GM21528 (cell line): Measurements from ENCODE around the gene TNFRSF1B.
A peak's percentile ranks its signal among the peaks of the same experiment; 100 is the strongest.
"Not testable (repeated sequence)": the region's sequence is repeated elsewhere in the genome, so short reads cannot be mapped to it uniquely, and the experiment has no call there.

Source experiments
- ATAC-seq: cut with Tn5 transposase; IDR thresholded peaks from one replicate; pipeline ENCODE4 v1.9.1; 2021; ENCODE audit warnings: mild to moderate bottlenecking, moderate library complexity; ENCODE audit not compliant: unreplicated experiment, low FRiP score

The TNFRSF1B gene

DNA sequence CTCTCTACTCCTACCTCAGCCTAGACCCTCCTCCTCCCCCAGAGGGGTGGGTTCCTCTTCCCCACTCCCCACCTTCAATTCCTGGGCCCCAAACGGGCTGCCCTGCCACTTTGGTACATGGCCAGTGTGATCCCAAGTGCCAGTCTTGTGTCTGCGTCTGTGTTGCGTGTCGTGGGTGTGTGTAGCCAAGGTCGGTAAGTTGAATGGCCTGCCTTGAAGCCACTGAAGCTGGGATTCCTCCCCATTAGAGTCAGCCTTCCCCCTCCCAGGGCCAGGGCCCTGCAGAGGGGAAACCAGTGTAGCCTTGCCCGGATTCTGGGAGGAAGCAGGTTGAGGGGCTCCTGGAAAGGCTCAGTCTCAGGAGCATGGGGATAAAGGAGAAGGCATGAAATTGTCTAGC is 41.5 kb downstream of the TNFRSF1B start:
- no peak for ATAC-seq

DNA sequence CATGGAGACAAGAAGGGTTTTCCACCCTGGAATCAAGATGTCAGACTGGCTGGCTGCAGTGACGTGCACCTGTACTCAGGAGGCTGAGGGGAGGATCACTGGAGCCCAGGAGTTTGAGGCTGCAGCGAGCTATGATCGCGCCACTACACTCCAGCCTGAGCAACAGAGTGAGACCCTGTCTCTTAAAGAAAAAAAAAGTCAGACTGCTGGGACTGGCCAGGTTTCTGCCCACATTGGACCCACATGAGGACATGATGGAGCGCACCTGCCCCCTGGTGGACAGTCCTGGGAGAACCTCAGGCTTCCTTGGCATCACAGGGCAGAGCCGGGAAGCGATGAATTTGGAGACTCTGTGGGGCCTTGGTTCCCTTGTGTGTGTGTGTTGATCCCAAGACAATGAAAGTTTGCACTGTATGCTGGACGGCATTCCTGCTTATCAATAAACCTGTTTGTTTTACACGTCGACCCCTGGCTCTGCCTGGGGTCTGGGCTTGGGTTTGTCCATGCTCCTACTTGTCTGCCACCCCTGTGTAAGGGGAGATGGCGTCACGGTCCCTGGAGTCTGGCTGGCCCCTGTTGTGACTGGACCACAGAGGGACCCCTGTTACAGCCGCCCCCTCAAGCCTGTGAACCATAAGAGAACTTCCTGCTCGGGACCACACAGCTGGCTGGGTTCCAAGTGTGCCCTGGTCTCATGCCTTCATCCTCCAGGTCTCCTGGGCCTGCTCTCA is 42.1 kb downstream of the TNFRSF1B start:
- ATAC-seq: no peak

GRCh38 chr1:12209495-12209832 is 42.7 kb downstream of the TNFRSF1B start:
- ATAC-seq: no peak

GRCh38 chr1:12215118-12215961 is 48.5 kb downstream of the TNFRSF1B start:
- ATAC-seq: no peak

- no peak for ATAC-seq
Observed at GRCh38 chr1:12219800-12220199, 53.0 kb downstream of the TNFRSF1B start.

GRCh38 chr1:12220890-12221289 is 54.1 kb downstream of the TNFRSF1B start:
- no peak for ATAC-seq

- not testable (repeated sequence) for ATAC-seq
Observed at GRCh38 chr1:12222700-12223099, 55.9 kb downstream of the TNFRSF1B start.

DNA sequence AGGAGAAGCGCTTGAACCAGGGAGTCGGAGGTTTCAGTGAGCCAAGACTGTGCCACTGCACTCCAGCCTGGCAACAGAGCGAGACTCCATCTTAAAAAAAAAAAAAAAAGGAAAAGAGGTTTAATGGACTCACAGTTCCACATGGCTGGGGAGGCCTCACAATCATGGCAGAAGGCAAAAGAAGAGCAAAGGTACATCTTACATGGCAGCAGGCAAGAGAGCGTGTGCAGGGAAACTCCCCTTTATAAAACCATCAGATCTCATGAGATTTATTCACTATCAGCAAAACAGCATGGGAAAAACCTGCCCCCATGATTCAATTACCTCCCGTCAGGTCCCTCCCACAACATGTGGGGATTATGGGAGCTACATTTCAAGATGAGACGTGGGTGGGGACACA is 57.3 kb downstream of the TNFRSF1B start:
- ATAC-seq: not testable (repeated sequence)

DNA sequence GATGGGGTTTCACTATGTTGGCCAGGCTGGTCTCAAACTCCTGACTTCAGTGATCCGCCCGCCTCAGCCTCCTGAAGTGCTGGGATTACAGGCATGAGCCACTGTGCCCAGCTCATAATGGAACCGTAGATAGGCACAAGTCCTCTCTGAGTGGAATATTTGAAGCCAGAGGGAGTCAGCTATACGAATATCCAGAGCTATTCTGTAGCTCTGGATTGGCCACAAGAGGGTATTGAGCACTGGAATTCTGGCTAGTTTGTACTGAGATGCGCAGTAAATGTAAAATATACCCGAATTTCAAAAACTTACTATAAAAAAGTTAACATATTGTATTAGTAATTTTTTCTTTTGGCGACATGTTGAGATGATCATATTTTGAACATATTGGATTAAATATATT is 62.2 kb downstream of the TNFRSF1B start:
- no peak for ATAC-seq

- ATAC-seq: no peak
Observed at GRCh38 chr1:12229386-12229834, 62.6 kb downstream of the TNFRSF1B start.

- ATAC-seq: peak; percentile 84
Observed at GRCh38 chr1:12229835-12230548, 63.2 kb downstream of the TNFRSF1B start, which contains the start of gene VPS13D. Gene VPS13D (plus strand): TSS chr1:12230030. CDS start chr1:12234267, 4,237 bp downstream.

DNA sequence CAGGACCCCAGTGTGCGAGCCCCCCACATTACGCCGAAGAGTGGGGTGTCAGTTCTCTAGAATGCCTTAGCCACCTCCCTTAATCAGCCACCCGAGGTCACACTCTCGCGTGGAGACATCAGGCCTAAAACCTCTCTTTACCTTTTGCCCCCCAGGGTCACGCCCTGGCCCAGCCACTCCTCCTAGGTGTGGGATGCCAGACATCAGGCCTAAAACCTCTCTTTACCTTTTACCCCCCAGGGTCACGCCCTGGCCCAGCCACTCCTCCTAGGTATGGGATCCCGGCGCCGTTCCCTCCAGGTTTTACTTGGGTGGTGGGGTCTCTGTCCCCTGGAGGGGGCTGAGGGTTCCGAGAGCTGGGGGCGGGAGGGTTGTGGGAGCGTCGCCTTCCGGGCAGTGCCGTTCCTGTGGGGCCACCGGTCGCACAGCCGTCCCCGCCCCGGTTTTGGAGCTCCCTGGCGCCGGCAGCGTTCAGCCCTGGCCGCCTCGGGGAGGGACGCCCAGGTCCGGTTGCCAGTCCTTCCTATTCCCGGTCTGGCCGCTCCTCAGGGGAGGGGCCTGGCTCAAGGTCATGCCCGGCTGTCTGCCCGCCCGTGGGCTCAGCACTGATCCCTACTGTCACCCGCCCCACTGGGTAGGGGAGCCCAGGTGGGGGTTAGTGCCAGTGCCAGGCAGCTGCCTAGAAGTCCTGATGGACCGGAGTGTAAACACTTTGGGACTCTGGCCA is 63.9 kb downstream of the TNFRSF1B start:
- peak; percentile 32 for ATAC-seq

DNA sequence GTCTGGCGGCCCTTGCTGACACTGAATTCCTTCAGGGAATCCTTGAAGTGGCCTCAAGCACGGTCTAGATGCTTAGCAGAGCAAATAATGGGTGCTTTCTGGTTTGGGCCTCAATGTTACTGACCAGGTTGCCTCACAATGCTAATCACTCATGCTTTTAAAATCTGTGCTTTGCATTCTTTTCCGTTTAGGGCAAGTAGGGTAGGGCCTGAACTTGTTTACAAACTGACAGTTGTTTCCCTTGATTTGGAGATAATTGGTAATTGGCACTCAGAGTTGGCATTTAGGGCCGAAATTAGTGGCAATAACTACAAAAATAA is 64.4 kb downstream of the TNFRSF1B start:
- ATAC-seq: no peak

GRCh38 chr1:12232221-12232620 is 65.4 kb downstream of the TNFRSF1B start:
- ATAC-seq: no peak

DNA sequence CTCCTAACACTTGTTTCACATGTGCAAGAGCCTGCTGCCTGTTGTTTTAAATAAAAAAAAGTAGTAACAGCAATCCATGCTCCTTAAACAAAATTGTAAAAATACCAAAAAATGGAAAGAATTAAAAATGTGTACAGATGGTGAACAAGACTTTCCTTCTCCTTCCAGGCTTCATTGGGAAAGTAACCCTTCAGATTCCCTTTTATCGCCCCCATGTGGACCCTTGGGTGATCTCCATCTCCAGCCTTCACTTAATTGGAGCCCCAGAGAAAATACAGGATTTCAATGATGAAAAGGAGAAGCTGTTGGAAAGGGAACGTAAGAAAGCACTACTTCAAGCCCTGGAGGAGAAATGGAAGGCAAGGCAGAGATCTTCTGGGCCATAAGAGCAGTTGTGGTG is 77.3 kb downstream of the TNFRSF1B start:
- no peak for ATAC-seq

- no peak for ATAC-seq
Observed at GRCh38 chr1:12244585-12244984, 77.8 kb downstream of the TNFRSF1B start.

DNA sequence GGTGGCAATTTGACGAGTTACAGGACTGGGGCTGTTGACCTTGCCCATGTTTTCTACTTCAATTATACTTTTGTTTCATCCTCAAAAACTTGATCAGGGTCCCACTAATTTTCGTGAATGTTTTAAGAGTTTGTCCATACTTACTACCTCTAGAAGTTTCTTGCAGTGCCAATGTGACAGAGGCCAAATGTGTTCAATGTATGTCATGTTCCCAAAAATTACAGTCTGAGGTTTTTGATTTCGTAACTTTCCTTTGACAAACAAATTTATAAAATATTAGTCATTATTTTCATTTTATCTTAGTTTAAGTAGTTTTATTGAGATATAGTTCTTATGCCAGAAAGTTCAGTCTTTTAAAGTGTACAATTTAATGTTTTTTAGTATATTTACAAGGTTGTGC is 78.3 kb downstream of the TNFRSF1B start:
- ATAC-seq: no peak

DNA sequence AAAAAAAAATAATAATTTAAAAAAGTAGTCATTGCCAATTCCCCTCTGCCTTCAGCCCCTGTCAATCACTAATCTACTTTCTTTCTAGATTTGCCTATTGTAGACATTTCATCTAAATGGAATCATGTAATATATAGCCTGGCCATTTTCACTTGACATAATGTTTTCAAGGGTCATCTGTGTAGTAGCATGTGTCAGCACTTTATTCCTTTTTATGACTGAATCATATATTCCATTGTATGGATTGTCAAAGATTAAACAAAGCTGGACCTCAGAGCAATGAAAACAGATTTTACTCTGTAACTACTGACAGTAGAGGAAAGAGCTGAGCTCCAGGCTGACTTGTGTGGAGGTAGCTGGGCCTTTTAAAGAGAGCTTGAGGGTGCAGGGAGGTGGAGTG is 78.9 kb downstream of the TNFRSF1B start:
- no peak for ATAC-seq

GRCh38 chr1:12246584-12246983 is 79.8 kb downstream of the TNFRSF1B start:
- no peak for ATAC-seq

DNA sequence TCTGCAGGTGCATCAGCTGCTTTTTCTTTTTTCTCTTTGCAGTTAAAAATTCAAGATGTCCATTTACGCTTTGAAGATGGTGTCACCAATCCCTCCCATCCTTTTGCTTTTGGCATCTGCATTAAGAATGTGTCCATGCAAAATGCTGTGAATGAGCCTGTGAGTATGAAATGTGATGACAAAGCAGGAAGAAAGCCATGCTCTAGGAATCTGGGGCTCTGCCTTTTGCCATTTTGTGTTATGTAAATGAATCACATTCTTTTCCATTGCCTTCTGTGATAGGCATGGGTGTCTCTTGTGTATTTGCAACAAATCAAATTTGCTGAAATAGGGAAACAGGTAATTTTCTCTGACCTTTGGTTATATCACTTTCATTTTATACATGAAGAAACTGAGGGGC is 82.4 kb downstream of the TNFRSF1B start:
- ATAC-seq: no peak

DNA sequence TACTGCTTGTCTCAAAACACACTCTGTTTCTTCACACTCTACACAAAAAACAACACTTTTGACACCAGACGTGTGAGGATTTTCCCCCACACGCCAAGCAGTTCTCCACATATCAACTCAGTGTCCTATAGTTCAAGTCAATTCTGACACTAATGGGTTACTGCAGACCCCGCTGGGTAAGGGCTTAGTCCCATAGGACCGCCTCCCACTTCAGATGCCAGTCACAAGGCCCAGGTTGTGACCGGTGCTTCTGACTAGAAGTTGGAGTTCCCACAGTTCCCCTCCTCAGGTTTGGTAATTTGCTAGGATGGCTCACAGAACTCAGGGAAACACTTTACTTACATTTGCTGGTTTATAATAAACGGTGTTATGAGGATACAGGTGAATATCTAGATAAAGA is 83.0 kb downstream of the TNFRSF1B start:
- ATAC-seq: no peak
